GM12878 (cell line): ENCODE data around the gene AMBRA1. TPM values are rescaled to one million over a fixed set of nuclear protein-coding genes. Genes with fewer than 3 reads are reported as not detected.

ENCODE experiments used
- ATAC-seq: fragments of 200-7000 bp; cut with Tn5 transposase; 3 replicates; pipeline ENCODE4 v1.9.1; 2020; ENCODE audit warnings: mild to moderate bottlenecking, moderate library complexity
- BruUV-seq: library from RNA; stranded (reverse); fragments of 400-500 nt; replicated peaks from 2 replicates; lab custom pipeline; 2021; lab: Mats Ljungman, UMichigan
- CTCF ChIA-PET: fragments of 300-600 bp; sonication (Branson Sonifier 250); formaldehyde crosslinking; extraction: SDS; loops from one replicate; lab custom pipeline; 2021; ENCODE audit warnings: inconsistent platforms; lab: Yijun Ruan, JAX
- POLR2A ChIA-PET: fragments of 350-600 bp; formaldehyde crosslinking; extraction: SDS; loops from one replicate; lab custom pipeline; 2021; ENCODE audit warnings: inconsistent platforms; lab: Charles Lee
- RAD21 ChIA-PET: fragments of 300-600 bp; sonication (Branson Sonifier 250); formaldehyde crosslinking; loops from one replicate; lab custom pipeline; 2023; ENCODE audit warnings: antibody characterized with exemption; ENCODE audit not compliant: unreplicated experiment; lab: Charles Lee
- SMC1A ChIA-PET: fragments of 300-600 bp; sonication (Branson Sonifier 250); formaldehyde crosslinking; loops from one replicate; lab custom pipeline; 2023; ENCODE audit not compliant: unreplicated experiment, uncharacterized antibody; lab: Charles Lee
- DNase-seq: peaks from one replicate; pipeline ENCODE4 v3.0.0-alpha.2; 2011; ENCODE audit warnings: low read depth, low spot score
- FAIRE-seq: peaks from 3 replicates; lab custom pipeline; 2011; peaks lifted over from hg19 to GRCh38; lab: Jason Lieb, UNC
- H2AFZ ChIP-seq: 2 replicates; pipeline ENCODE4 v1.6.0; 2011; ENCODE audit warnings: low read depth, low read length, control low read depth; ENCODE audit not compliant: control insufficient read depth
- H3K27ac ChIP-seq: 2 replicates; pipeline ENCODE4 v1.5.1; 2011; ENCODE audit warnings: control low read depth; ENCODE audit not compliant: control insufficient read depth, insufficient read depth
- H3K27me3 ChIP-seq, 2 experiments: replicated peaks in 1 of 2; 2 replicates each; pipeline versions ENCODE4 v1.6.0 to v1.6.1; 2011; ENCODE audit warnings: low read length in 1 of 2; ENCODE audit not compliant: control insufficient read depth in 2 of 2, insufficient read depth in 2 of 2
- H3K36me3 ChIP-seq, 2 experiments: 2 replicates each; pipeline ENCODE4 v1.5.1; 2011; ENCODE audit warnings: low read length in 1 of 2; ENCODE audit not compliant: control insufficient read depth in 2 of 2, insufficient read depth in 2 of 2
- H3K4me1 ChIP-seq: 2 replicates; pipeline ENCODE4 v1.6.1; 2011; ENCODE audit warnings: mild to moderate bottlenecking, low read length, moderate library complexity, mixed read lengths; ENCODE audit not compliant: control insufficient read depth, insufficient read depth
- H3K4me2 ChIP-seq: 2 replicates; pipeline ENCODE4 v1.6.0; 2011; ENCODE audit warnings: control low read depth; ENCODE audit not compliant: control insufficient read depth, insufficient read depth
- H3K4me3 ChIP-seq: fragments of 200-600 bp; sonication (generic); 2 replicates; pipeline ENCODE4 v1.5.1; 2016
- H3K79me2 ChIP-seq: 2 replicates; pipeline ENCODE4 v1.6.0; 2011; ENCODE audit warnings: low read length; ENCODE audit not compliant: control insufficient read depth, insufficient read depth
- H3K9ac ChIP-seq: 2 replicates; pipeline ENCODE4 v1.8.0; 2011; ENCODE audit warnings: low read length, control low read depth, mixed read lengths; ENCODE audit not compliant: control insufficient read depth, insufficient read depth
- H3K9me3 ChIP-seq: replicated peaks from 3 replicates; pipeline ENCODE4 v1.5.1; 2011; ENCODE audit warnings: mild to moderate bottlenecking, low read length; ENCODE audit not compliant: control insufficient read depth, insufficient read depth
- H4K20me1 ChIP-seq: 2 replicates; pipeline ENCODE4 v1.6.0; 2011; ENCODE audit not compliant: control insufficient read depth, insufficient read depth
- ATF3 ChIP-seq: IDR thresholded peaks from 2 replicates; pipeline ENCODE4 v1.6.1; 2011; ENCODE audit warnings: low read depth, mild to moderate bottlenecking, low read length, moderate library complexity, borderline replicate concordance; ENCODE audit errors: extremely low read depth
- GABPA ChIP-seq: IDR thresholded peaks from 2 replicates; pipeline ENCODE4 v1.6.1; 2014; ENCODE audit warnings: antibody characterized with exemption, low read depth, mild to moderate bottlenecking, inconsistent platforms
- HSF1 ChIP-seq: fragments of 150-350 bp; IDR thresholded peaks from 2 replicates; pipeline ENCODE4 v1.6.1; 2014; ENCODE audit warnings: mild to moderate bottlenecking, low read depth, low read length
- PML ChIP-seq: IDR thresholded peaks from 2 replicates; pipeline ENCODE4 v1.6.1; 2012; ENCODE audit warnings: low read length, inconsistent platforms
- POLR2A ChIP-seq: IDR thresholded peaks from 2 replicates; pipeline ENCODE4 v1.6.1; 2011; ENCODE audit warnings: low read depth, mild to moderate bottlenecking, low read length
- USF1 ChIP-seq: IDR thresholded peaks from 2 replicates; pipeline ENCODE4 v1.6.1; 2011; ENCODE audit warnings: borderline replicate concordance, low read depth, mild to moderate bottlenecking, moderate library complexity, mixed read lengths, low read length; ENCODE audit not compliant: insufficient read depth; ENCODE audit errors: extremely low read length
- ZBTB4 ChIP-seq: fragments of 450-650 bp; formaldehyde crosslinking; IDR thresholded peaks from 2 replicates; pipeline ENCODE4 v1.4.0; 2022; ENCODE audit warnings: mild to moderate bottlenecking, moderate library complexity
- WGBS: methylation state at CpG from one replicate; pipeline ENCODE4 v1.1.6; 2016; ENCODE audit warnings: low lambda C conversion rate; ENCODE audit not compliant: insufficient replicate concordance, insufficient coverage; ENCODE audit errors: missing lambda C conversion rate; 5-methylcytosine and 5-hydroxymethylcytosine counted together
- in situ Hi-C: fragments of 300-500 bp; cut with MboI; formaldehyde crosslinking; loops from 9 replicates; pipeline ENCODE4 v1.14.3; 2018; ENCODE audit warnings: mixed read lengths
- intact Hi-C: fragments of 100-400 bp; cut with micrococcal nuclease; formaldehyde crosslinking; loops from one replicate; pipeline ENCODE4 v1.14.2; 2022; ENCODE audit not compliant: unreplicated experiment
- polyA plus RNA-seq, 11 experiments: library from polyadenylated mRNA; depleted of rRNA in 4 of 11; unstranded in 6 of 11; stranded (reverse) in 5 of 11; fragments of >200 nt; fragmentation: Nextera tagmentation in 4 of 11; fragmentation: Illumina TruSeq in 1 of 11; extraction: Ambion mirVana in 4 of 11; extraction: Trizol in 1 of 11; gene quantifications; 1 replicate in 1 of 11; 2 replicates in 10 of 11; pipeline versions ENCODE4 v1.2.1 to v1.2.3, GENCODE V29; 2011 to 2016; ENCODE audit warnings: inconsistent platforms in 2 of 11, missing spikeins in 2 of 11, low read depth in 1 of 11
- total RNA-seq, 4 experiments: library from RNA; depleted of rRNA in 3 of 4; stranded (reverse); fragments of >200 nt in 3 of 4; fragmentation: Illumina TruSeq in 1 of 4; extraction: Trizol in 1 of 4; gene quantifications; 2 replicates each; pipeline versions ENCODE4 v1.2.1 to v1.2.3, GENCODE V29; 2013 to 2021

AMBRA1 gene
- total and polyA plus RNA-seq, 10 of the 15 experiments (the other 5 are each of a cell fraction or from before 2014, with no cell fraction given): 0.57 to 34.3 (median 13.7) TPM

- intact Hi-C loops: loop anchor here (5.0 kb wide), 1 partner anchor 127 kb away; no protein-coding TSS in a partner anchor
- no peak for DNase-seq
- Histone ChIP-seq H3K4me2 (no peak overlapping the region), H3K9me3 (no peaks in the 10 kb centered on the region)
- no peak for ATAC-seq
- TF ChIP-seq POLR2A (peak; percentile 36; the same call in 1 of the 2 replicates), PML (no peak), GABPA (no peak), ZBTB4 (no peak), HSF1 (no peak), USF1 (no peak), ATF3 (no peak)
- TF ChIP-seq, all 136 proteins: peak for 1
- Histone ChIP-seq H3K4me3 (no peak overlapping the region), H2AFZ (no peak overlapping the region), H3K27me3 (no peaks in the 10 kb centered on the region), H3K36me3 (peaks cover 9 to 18% of the 10 kb centered on the region in 2 experiments; a peak in 3 of 4 replicates), H3K79me2 (peaks cover 26% of the 10 kb centered on the region), H3K9ac (no peak overlapping the region), H4K20me1 (no peaks in the 10 kb centered on the region), H3K4me1 (peaks cover 20% of the 10 kb centered on the region), H3K27ac (no peak overlapping the region)
- in situ Hi-C loops: no loop called here
- WGBS: 93% methylated on average over 3 of the region's 3 CpGs
- FAIRE-seq: no peak
- RAD21 ChIA-PET: interaction anchor here (0.8 to 3.0 kb wide), 5 partner anchors 13 to 126 kb away, joined by 3 to 17 read pairs (median 11); partner anchors contain the start of gene DGKZ
- no TSS peak for BruUV-seq
- SMC1A ChIA-PET: interaction anchor here (1.3 to 5.5 kb wide), 3 partner anchors 13 to 24 kb away, joined by 3 to 32 read pairs (median 6); partner anchors contain the start of gene DGKZ
- POLR2A ChIA-PET: interaction anchor here (1.2 kb wide), 1 partner anchor 17 kb away, joined by 4 read pairs; the partner anchor contains the start of gene DGKZ
- CTCF ChIA-PET: interaction anchor here (0.9 to 15.2 kb wide), 3 partner anchors 13 to 173 kb away, joined by 4 to 423 read pairs (median 5); partner anchors contain the start of gene DGKZ
These were observed 229.0 kb downstream of the AMBRA1 start for GRCh38 chr11:46364791-46365190.
